NT2/D1 (cell line): ENCODE results near the gene SH2B3.

ENCODE experiments used
- YY1 ChIP-seq: IDR thresholded peaks from 2 replicates; pipeline ENCODE4 v1.6.1; 2011; ENCODE audit not compliant: insufficient read length, insufficient read depth
- ZNF274 ChIP-seq: IDR thresholded peaks from 2 replicates; pipeline ENCODE4 v1.6.1; 2011; ENCODE audit warnings: mild to moderate bottlenecking, low read depth, low read length

GRCh38 chr12:111362687-111363475 is 42.8 kb upstream of the SH2B3 start:
- TF ChIP-seq ZNF274: no peak
- no peak for TF ChIP-seq YY1
